ENCODE results near the gene GLYR1. TPM values are rescaled to one million over a fixed set of nuclear protein-coding genes. Genes with fewer than 3 reads are reported as not detected.

GLYR1 gene
- total RNA-seq, 4 donors from 2014 or later, result 81.8 to 111 (median 98.8) TPM

DNA sequence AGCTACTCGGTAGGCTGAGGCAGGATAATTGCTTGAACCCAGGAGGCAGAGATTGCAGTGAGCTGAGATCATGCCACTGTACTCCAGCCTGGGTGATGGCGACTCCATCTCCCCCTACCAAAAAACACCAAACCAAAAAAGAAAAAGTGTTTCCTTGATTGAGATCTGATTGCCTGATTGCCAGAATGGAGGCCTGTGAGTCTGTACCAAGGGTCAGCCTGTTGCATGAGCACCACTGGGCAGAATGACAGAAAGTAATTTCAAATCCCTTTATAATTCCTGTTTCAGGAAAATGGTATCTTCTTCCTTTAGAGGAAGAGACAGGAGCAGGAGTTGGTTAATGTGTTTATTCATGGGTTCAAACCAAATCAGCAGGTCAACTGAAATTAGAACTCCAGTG lies 8.7 kb upstream of the GLYR1 start:
- no peak for TF ChIP-seq POLR2A (IDR thresholded peaks at IDR 0.05; ENCODE audit: low read depth)
- TF ChIP-seq, protein P1, sequence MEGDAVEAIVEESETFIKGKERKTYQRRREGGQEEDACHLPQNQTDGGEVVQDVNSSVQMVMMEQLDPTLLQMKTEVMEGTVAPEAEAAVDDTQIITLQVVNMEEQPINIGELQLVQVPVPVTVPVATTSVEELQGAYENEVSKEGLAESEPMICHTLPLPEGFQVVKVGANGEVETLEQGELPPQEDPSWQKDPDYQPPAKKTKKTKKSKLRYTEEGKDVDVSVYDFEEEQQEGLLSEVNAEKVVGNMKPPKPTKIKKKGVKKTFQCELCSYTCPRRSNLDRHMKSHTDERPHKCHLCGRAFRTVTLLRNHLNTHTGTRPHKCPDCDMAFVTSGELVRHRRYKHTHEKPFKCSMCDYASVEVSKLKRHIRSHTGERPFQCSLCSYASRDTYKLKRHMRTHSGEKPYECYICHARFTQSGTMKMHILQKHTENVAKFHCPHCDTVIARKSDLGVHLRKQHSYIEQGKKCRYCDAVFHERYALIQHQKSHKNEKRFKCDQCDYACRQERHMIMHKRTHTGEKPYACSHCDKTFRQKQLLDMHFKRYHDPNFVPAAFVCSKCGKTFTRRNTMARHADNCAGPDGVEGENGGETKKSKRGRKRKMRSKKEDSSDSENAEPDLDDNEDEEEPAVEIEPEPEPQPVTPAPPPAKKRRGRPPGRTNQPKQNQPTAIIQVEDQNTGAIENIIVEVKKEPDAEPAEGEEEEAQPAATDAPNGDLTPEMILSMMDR (IDR thresholded peaks at IDR 0.05), result no peak
- TF ChIP-seq POLR2AphosphoS5 (IDR thresholded peaks at IDR 0.05), result no peak
- TF ChIP-seq EP300 (IDR thresholded peaks at IDR 0.05), result no peak
- Histone ChIP-seq H3K27ac (replicated peaks in 1 of 4) (no peak overlapping the region), H3K4me3 (no peak overlapping the region), H3K36me3 (peaks cover 59 to 79% (median 75%) of the 10 kb centered on the region in 4 donors), H3K27me3 (no peaks in the 10 kb centered on the region), H3K4me1 (peaks cover 23 to 27% (median 25%) of the 10 kb centered on the region in 4 donors), H3K9me3 (no peaks in the 10 kb centered on the region)
- DNase-seq (ENCODE audit: extremely low spot score), result no peak
- intact Hi-C loops (cut with DNase I), result no loop called here
- WGBS, result 85% methylated on average over 2 of the region's 2 CpGs

- no peaks in the 10 kb centered on the region for H3K9me3 ChIP-seq
These were observed 8.3 kb upstream of the GLYR1 start for GRCh38 chr16:4855371-4855770.

DNA sequence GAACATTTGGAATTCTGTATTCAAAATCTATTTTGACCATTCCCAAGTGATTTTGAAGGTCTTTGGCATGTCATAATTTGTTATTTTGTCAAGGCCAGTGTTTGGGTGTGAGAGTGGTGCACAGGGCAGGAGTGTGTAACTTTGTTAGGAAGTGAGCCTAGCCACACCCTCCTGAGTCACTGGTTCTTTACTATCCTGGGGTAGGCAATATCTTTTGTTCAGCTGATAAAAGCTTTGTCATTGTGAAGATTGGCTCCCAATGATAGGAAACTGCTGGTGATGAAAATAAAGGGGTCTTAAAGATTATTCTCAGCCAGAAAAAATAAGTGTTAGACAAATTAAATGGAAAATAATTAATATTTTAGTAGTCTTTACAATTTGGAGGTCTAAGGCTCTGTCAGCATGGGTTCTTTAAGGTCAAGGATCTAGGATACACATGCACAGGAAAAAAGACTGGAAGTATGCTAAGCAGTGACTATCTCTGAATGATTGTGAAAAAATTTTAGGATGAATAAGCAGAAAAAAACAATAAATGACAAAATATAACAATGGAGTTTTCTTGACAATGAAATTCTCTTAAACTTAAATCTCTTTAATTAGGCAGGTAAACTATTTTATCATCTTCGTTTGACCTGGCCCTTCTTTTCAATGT lies 5.3 kb upstream of the GLYR1 start:
- peaks cover 45 to 49% (median 48%) of the 10 kb centered on the region in 4 donors for H3K4me1 ChIP-seq
- H3K9me3 ChIP-seq, result no peaks in the 10 kb centered on the region
- intact Hi-C loops (cut with DNase I), result no loop called here
- WGBS, result 83% methylated on average over 1 of the region's 1 CpG
- no peaks in the 10 kb centered on the region for H3K27me3 ChIP-seq
- H3K4me3 ChIP-seq, result no peak overlapping the region
- no peak overlapping the region for H3K27ac ChIP-seq (replicated peaks in 1 of 4)
- H3K36me3 ChIP-seq, result peaks cover 32 to 45% (median 43%) of the 10 kb centered on the region in 4 donors
- TF ChIP-seq, protein P1 (IDR thresholded peaks at IDR 0.05), result no peak
- TF ChIP-seq POLR2A (IDR thresholded peaks at IDR 0.05; ENCODE audit: low read depth) (no peak), EP300 (IDR thresholded peaks at IDR 0.05) (no peak), POLR2AphosphoS5 (IDR thresholded peaks at IDR 0.05) (no peak)
- DNase-seq (ENCODE audit: extremely low spot score), result no peak

More at GRCh38 chr16:4855371-4855770, 8.3 kb upstream of the GLYR1 start:
- H3K4me1 ChIP-seq, result peaks cover 28 to 31% (median 29%) of the 10 kb centered on the region in 4 donors
- TF ChIP-seq POLR2AphosphoS5 (IDR thresholded peaks at IDR 0.05), result no peak
- no peak for TF ChIP-seq POLR2A (IDR thresholded peaks at IDR 0.05; ENCODE audit: low read depth)
- no peak for TF ChIP-seq EP300 (IDR thresholded peaks at IDR 0.05)
- TF ChIP-seq, protein P1 (IDR thresholded peaks at IDR 0.05), result no peak
- WGBS, result 84% methylated on average over 5 of the region's 5 CpGs
- H3K27ac ChIP-seq (replicated peaks in 1 of 4), result no peak overlapping the region
- H3K4me3 ChIP-seq, result no peak overlapping the region
- H3K36me3 ChIP-seq, result peaks cover 55 to 75% (median 71%) of the 10 kb centered on the region in 4 donors
- DNase-seq (ENCODE audit: extremely low spot score), result no peak
- intact Hi-C loops (cut with DNase I), result no loop called here
- H3K27me3 ChIP-seq, result no peaks in the 10 kb centered on the region

DNA sequence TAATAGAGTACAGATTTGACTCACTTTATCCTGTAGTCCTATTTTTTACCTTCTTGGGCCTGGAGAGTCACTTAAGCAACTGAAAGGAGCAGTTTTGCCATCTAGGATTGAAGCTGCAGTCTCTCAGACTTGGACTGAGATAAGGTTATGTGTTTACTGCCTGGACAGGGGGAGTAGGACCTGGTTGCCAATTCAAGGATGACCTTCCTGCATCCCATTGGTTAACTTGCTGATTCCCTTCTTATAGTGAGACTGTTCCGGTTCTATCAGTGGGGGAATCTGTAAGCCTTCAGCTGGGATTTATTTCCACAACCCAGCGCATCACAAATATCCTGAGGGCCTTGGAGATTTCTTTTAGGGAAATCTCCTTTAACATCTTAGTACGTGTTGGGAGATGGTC lies 3.1 kb upstream of the GLYR1 start:
- 71% methylated on average over 3 of the region's 3 CpGs for WGBS

More for the DNA sequence above, 3.1 kb upstream of the GLYR1 start:
- H3K27me3 ChIP-seq, result no peaks in the 10 kb centered on the region
- peaks cover 27 to 32% (median 29%) of the 10 kb centered on the region in 4 donors for H3K36me3 ChIP-seq
- H3K4me3 ChIP-seq, result peak overlapping the region in 1 of 4 donors; percentile 6
- TF ChIP-seq EP300 (IDR thresholded peaks at IDR 0.05) (no peak), POLR2AphosphoS5 (IDR thresholded peaks at IDR 0.05) (no peak), POLR2A (IDR thresholded peaks at IDR 0.05; ENCODE audit: low read depth) (no peak)
- TF ChIP-seq, protein P1 (IDR thresholded peaks at IDR 0.05), result no peak
- DNase-seq (ENCODE audit: extremely low spot score), result no peak
- H3K4me1 ChIP-seq, result peaks cover 59 to 65% (median 61%) of the 10 kb centered on the region in 4 donors
- no peaks in the 10 kb centered on the region for H3K9me3 ChIP-seq
- H3K27ac ChIP-seq (replicated peaks in 1 of 4), result no peak overlapping the region
- intact Hi-C loops (cut with DNase I), result no loop called here

Data from esophagus muscularis mucosa (tissue), 4 donors.